ENCODE measurements around the gene SMARCAL1. TPM values are rescaled to one million over a fixed set of nuclear protein-coding genes. Genes with fewer than 3 reads are reported as not detected.

SMARCAL1 gene
- total and polyA plus RNA-seq, 2 of the 4 experiments (the other 2 are of a cell fraction): 13.6 to 21.0 TPM

DNA sequence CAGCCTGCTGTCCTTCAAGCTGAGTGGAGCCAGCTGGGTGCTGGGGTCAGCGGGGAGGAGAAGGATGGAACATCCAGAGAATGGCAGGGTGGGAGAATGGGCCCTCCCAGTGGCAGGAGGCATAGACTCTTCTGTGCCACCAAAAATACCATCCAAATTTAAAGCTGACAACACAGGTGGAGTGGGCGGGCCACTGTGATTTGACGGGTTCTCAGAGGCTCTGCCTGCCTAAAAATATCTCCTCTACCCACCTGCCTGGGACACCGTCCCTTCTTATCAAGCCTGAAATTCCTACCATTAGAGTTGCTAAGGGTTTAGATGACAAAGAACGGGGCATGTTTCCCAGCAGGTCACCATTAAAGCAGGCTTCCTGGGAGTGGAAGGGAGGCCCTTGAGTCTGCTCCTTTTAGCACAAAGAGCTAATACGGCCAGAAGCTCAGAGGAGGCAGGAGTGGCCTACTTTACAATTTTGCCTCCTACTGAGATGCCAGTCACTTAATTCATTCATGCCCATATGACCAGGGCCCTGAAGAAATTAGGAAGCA is 20.2 kb upstream of the SMARCAL1 start:
- no peaks in the 10 kb centered on the region for H3K9me1 ChIP-seq (ENCODE audit: insufficient read depth, low read length)
- no peak overlapping the region for H2AK9ac ChIP-seq (replicated peaks; ENCODE audit: low read depth, low read length, poor library complexity)
- H3K4ac ChIP-seq (ENCODE audit: low read depth, low read length): no peak overlapping the region
- dilution Hi-C loops (cut with HindIII; ENCODE audit: low sequenced_read_pairs, unreplicated experiment) (no loop called here), in situ Hi-C loops (cut with MboI; ENCODE audit: low sequenced_read_pairs) (no loop called here), intact Hi-C loops (cut with micrococcal nuclease) (no loop called here)
- H2BK120ac ChIP-seq (ENCODE audit: low read depth, low read length): no peak overlapping the region
- H3K9ac ChIP-seq (ENCODE audit: low read depth, low read length): no peak overlapping the region
- no peak overlapping the region for H2BK20ac ChIP-seq (ENCODE audit: low read depth, low read length)
- BruUV-seq (replicated peaks): no TSS peak
- no peak overlapping the region for H4K5ac ChIP-seq (ENCODE audit: low read depth, low read length)
- H2AK5ac ChIP-seq (ENCODE audit: low read depth, low read length): no peak overlapping the region
- no peak overlapping the region for H3K4me3 ChIP-seq (ENCODE audit: insufficient read depth, low read depth, low read length)
- ChIA-PET POLR2A (ENCODE audit: unreplicated experiment) (no interaction called here), CTCF (no interaction called here)
- no peak overlapping the region for H3K56ac ChIP-seq (ENCODE audit: extremely low read depth, insufficient read depth, low read length)
- H3K27ac ChIP-seq (ENCODE audit: insufficient read depth, low read length): no peak overlapping the region
- WGBS, 2 experiments (ENCODE audit: extremely low coverage in 2 of 2, insufficient read length in 1 of 2): no CpG with 5 or more reads among the region's 6 CpGs
- TF ChIP-seq RAD21 (IDR thresholded peaks at IDR 0.05; ENCODE audit: low read length): no peak
- H3K23ac ChIP-seq (ENCODE audit: low read depth, low read length): no peak overlapping the region
- DNase-seq: no peak
- no peaks in the 10 kb centered on the region for H3K79me1 ChIP-seq (ENCODE audit: low read depth in 1 of 2, low read length in 2 of 2)
- H2BK15ac ChIP-seq (ENCODE audit: low read depth, low read length): no peak overlapping the region
- no peak overlapping the region for H4K91ac ChIP-seq (ENCODE audit: insufficient read depth, low read depth, low read length)
- H2AFZ ChIP-seq (replicated peaks; ENCODE audit: low read length, poor library complexity): no peak overlapping the region
- no peaks in the 10 kb centered on the region for H3K4me1 ChIP-seq (ENCODE audit: control insufficient read depth, insufficient read depth, low read length)
- H3K36me3 ChIP-seq (ENCODE audit: control insufficient read depth, insufficient read depth, low read length): no peaks in the 10 kb centered on the region
- H4K8ac ChIP-seq (ENCODE audit: low read depth in 2 of 2, low read length in 2 of 2): no peak overlapping the region
- H3K4me2 ChIP-seq (ENCODE audit: low read depth, low read length): no peak overlapping the region
- H4K20me1 ChIP-seq (ENCODE audit: insufficient read depth, low read length): no peaks in the 10 kb centered on the region
- H3K14ac ChIP-seq (replicated peaks; ENCODE audit: low read depth, low read length): no peak overlapping the region
- no peaks in the 10 kb centered on the region; the same call in 1 of the 2 replicates for H3K9me3 ChIP-seq (ENCODE audit: control insufficient read depth, insufficient read depth, low read length)
- no peak for ATAC-seq (ENCODE audit: low read depth)
- H3K27me3 ChIP-seq (ENCODE audit: control insufficient read depth, insufficient read depth, low read length): no peaks in the 10 kb centered on the region
- no peak overlapping the region for H2BK5ac ChIP-seq (ENCODE audit: low read depth, low read length, poor library complexity, severe bottlenecking)
- no peak overlapping the region for H3K18ac ChIP-seq (ENCODE audit: low read depth, low read length)

All from IMR-90 (cell line).